ENCODE results near the gene GNAQ.

DNA sequence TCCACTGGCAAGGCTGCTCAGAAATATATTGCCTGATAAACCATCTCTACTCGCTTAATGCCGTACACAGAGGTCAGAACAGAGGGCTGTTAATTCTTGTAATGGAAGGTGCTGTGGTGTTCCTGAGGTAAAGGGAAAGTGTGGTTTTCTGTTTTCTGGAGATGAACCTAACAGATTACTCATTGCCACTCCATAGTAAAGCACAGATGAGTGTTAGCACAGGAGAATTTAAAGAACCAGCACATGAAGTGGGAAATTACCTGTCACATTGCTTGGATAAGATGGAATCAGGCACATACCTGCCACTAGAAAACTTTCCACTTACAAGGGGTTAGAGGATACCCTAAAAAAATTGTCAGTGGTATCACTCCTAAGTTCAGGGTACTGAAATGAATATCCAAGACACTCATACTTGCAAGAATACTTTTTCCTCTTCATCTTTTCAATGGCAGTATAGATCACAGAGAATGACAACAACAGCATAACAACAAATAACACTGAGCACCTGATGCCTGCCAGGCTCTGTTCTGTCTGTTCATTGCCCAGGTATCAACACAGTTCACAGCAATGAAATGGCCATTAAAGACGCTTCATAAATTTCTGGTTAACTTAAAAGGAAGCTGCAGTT lies 230.6 kb downstream of the GNAQ start:
- TF ChIP-seq POLR2A (IDR thresholded peaks at IDR 0.05): no peak
- no peak for TF ChIP-seq CTCF (IDR thresholded peaks at IDR 0.05)
- no peak for TF ChIP-seq POLR2AphosphoS5 (IDR thresholded peaks at IDR 0.05)
